GM11168 (cell line): ENCODE measurements around the gene KIF22.

Experiments
- in situ Hi-C: fragments of 300-500 bp; cut with MboI; formaldehyde crosslinking; loops from one replicate; pipeline ENCODE4 v1.12.0; 2022; ENCODE audit warnings: low sequenced_read_pairs; ENCODE audit not compliant: unreplicated experiment

KIF22 gene

DNA sequence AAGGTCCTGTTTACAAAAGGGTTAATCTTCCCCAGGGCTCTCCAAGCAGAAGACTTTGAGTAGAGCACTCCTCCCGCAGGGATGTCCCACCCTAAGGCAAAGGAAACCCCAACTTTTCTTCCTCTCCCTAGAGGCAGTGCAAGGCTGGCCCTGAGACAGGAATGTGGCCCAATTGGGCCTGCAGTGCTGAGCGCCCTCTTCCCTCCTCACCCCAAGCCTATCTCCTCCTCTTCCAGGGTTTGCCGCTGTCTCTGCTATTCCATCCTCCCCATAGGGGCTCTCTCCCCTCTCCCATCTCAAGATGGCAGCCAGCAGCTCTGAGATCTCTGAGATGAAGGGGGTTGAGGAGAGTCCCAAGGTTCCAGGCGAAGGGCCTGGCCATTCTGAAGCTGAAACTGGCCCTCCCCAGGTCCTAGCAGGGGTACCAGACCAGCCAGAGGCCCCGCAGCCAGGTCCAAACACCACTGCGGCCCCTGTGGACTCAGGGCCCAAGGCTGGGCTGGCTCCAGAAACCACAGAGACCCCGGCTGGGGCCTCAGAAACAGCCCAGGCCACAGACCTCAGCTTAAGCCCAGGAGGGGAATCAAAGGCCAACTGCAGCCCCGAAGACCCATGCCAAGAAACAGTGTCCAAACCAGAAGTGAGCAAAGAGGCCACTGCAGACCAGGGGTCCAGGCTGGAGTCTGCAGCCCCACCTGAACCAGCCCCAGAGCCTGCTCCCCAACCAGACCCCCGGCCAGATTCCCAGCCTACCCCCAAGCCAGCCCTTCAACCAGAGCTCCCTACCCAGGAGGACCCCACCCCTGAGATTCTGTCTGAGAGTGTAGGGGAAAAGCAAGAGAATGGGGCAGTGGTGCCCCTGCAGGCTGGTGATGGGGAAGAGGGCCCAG, 22.4 kb downstream of the KIF22 start:
- in situ Hi-C loops, result no loop called here

GRCh38 chr16:29813644-29814562, 23.4 kb downstream of the KIF22 start:
- in situ Hi-C loops, result no loop called here

DNA sequence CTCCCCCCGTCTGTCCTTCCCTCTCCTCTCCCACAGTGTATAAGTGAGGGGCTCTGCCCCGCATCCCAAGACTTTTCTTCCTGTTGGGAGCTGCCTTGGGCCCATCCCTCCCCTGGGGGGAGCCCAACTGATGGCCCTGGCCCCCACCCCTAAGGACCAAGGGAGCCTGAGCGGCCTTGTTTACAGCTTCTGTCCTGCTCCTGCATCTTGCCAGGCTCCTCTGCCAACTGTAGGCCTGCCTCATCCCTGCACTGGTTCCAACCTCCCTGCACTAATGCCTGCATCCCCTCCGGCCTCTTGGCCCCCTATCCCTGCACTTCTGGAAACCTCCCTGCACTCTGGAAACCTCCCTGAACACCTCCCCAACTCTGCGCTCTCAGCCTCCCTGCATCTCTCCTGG, 24.0 kb downstream of the KIF22 start:
- in situ Hi-C loops, result no loop called here

DNA sequence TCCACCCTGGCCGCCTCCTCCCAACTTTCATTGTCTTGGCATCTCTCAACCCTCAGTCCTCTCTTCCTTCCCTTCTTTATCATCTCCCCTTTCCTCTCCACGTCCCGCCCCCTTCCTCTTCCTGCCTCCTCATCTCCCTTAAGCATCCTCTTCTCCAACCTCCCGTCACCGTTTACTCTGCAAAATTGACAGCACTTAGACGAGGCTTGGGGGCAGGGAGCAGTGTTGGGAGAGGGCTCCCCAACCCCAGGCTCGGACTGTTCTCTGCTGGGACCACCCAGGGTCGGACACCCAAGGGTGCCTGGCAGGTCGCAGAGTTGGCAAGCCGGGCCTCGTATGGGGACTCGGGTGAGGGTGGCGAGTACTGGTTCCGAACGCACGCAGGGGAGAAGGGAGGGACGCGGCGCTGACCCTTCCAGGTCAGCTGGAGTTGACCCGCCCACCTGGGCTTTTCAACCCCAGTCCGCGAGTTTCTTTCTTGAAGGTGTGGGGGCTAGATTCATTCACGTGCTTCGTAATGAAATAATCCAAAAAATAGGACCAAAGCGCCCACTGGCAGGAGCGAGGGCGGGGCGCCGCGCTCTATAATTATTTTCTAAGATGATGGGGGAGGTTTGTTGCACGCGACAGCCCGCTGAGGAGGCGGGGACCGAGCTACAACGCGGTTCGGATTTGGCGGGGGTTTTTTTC, 24.6 kb downstream of the KIF22 start:
- in situ Hi-C loops, result no loop called here

GRCh38 chr16:29815793-29816693, 25.5 kb downstream of the KIF22 start, which contains the start of gene PAGR1:
PAGR1 (plus strand) TSS chr16:29816152; CDS start chr16:29816526, 374 bp downstream.
- in situ Hi-C loops, result no loop called here

GRCh38 chr16:29816694-29817441, 26.3 kb downstream of the KIF22 start:
- in situ Hi-C loops, result no loop called here

DNA sequence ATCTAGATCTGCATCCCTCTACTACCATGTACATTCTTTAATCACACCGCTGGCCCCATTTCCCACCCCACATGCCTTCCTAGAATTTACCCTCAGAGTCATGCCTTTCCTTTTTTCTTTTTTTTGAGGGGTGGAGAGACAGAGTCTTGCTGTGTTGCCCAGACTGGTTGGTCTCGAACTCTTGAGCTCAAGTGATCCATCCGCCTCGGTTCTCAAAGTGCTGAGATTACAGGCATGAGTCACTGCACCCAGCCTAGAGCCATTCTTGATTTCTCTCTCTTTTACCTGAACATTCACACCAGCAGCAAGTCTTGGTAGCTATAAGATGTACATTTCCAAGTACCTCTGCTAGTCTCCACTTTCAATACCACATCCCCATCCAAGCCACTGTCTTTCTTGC, 27.5 kb downstream of the KIF22 start:
- in situ Hi-C loops, result no loop called here

GRCh38 chr16:29819506-29819905, 29.0 kb downstream of the KIF22 start:
- in situ Hi-C loops, result no loop called here

- in situ Hi-C loops, result no loop called here
Observed at GRCh38 chr16:29820271-29820701, 29.7 kb downstream of the KIF22 start, which contains the start of gene MVP. MVP (plus strand) TSS chr16:29820462; CDS start chr16:29830550, 10,088 bp downstream.

DNA sequence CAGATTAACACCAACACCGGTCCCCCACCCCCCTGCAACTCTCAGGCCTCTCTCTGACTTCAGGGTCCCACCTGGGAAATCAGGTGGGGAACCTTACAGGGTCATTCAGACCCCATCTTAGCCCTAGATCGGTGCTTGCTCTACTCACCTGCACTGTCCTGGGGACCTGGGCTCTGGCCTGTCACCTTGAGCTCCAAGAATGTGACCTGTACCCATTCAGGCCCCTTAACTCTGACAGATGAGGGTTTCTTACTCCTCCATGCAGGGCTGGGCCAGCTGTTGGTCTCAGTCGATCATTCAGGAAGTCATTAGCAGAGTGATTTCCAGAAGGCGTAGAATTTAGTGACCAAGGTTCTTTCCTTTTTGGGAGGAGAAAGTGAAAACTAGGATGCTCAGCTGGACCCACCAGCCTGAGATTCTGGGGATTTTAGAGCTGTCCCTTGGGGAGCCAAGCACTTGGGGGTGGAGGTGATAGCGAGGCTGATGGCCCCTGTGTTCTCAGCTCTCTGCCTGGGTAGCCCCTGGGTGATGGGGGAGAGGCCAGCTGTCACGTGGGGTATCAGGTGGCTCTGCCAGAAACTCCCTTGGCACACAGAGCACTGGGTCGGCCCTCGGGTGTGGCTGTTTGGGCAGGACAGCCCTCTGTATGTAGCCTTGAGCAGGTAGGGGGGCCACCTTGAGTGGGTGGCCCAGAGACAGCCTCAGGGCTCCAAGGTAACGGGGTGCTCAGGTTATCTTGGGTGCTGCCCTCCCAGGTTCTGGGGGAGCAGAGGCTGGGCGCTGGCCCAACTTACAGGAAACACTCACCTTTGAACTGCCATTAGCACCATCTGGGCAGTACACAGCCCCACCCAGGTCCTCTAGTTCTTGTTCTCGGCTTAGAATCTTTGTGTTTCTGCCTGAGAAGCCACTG, 30.4 kb downstream of the KIF22 start:
- in situ Hi-C loops, result no loop called here

DNA sequence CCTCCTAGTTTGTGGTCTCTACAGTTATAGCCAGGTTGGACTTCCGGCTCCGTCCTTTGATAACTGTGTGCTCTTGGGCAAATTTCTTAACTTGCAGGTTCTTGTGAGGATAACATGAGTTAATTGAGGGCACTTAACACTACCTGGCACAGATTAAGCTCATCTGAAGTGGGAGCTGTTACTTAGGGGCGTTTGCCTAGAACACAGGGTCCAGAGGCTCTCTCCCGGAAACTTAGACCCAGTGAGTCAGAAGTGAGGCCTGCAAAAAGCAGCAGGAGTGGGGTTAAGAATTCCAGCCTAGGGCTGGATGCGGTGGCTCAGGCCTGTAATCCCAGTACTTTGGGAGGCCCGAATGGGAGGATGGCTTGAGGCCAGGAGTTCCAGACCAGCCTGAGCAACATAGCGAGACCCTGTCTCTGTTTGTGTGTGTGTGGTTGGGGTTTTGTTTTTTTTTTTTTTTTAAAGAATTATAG, 31.1 kb downstream of the KIF22 start:
- in situ Hi-C loops, result no loop called here

DNA sequence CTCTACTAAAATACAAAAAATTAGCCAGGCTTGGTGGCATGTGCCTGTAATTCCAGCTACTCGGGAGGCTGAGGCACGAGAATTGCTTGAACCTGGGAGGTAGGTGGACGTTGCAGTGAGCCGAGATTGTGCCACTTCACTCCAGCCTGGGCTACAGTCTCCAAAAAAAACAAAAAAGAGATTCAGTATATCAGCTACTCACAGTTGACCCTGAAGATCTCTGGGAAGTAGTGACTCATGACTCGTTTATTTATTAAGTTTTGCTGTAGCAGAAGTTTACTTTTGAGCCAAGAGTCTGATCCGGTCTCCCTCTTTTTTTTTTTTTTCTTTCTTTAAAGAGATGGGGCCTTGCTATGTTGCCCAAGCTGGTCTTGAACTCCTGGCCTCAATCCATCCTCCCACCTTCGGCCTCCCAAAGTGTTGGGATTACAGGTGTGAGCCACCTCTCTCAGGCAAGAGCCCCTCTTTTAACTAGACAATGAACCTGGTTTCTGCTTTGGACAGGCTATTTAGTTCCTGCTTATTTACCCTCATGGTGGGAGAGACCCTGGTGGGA, 34.1 kb downstream of the KIF22 start:
- in situ Hi-C loops, result no loop called here

DNA sequence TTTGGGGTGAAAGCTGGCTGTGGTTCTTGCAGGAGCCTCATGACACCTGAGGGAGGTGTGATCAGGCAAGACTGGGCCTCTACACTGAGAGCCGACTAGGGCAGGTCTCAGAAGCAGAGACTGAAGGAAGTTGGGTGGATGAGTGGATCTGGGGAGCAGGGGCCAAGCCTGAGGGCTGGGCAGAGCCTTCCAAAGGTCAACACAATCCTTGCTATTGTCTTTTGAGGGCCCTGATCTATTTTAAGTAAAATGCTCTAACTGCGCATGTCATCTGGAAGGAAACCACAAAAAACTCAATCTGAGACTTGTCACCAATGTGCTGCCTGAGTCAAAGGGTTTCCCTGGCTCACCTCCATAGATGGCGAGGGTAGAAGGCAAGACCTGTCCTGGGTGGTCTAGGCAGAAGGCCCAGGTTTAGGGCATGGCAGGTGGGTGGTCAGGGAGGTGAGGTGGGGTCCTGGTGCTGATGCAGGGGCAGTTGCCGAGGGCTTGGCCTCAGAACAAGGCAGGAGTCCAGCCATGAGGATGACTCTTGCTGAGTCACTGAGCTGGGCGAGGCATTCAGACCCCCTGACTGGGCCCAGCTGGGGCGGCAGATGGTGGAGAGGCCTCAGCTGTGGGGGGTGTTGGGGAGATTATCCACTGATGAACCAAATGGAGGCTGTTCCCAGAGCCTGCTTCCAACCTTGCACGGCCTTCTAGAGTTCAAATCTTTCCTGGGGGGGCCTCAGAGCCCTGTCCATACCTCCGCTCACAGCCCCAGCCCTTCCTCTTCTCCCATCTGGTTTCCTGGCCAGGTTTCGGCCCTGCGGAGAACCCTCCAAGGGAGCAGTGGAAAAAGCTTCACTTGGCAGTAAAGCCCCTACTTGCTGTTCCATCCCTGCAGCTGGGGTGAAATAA, 34.8 kb downstream of the KIF22 start:
- in situ Hi-C loops, result no loop called here

DNA sequence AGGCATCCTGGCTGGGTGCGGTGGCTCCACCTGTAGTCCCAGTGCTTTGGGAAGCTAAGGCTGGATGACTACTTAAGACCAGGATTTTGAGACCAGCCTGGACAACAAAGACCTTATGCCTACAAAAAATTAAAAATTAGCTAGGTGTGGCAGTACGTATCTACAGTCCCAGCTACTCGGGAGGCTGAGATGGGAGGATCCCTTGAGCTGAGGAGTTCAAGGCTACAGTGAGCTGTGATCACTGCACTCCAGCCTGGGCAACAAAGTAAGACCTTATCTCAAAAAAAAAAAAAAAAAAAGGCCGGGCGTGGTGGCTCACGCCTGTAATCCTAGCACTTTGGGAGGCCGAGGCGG, 35.8 kb downstream of the KIF22 start:
- in situ Hi-C loops, result no loop called here

- in situ Hi-C loops, result no loop called here
Observed at GRCh38 chr16:29830774-29831173, 40.2 kb downstream of the KIF22 start.

GRCh38 chr16:29831490-29831889, 40.9 kb downstream of the KIF22 start:
- in situ Hi-C loops, result no loop called here
